ENCODE measurements around the gene MAGOH. TPM values are rescaled to one million over a fixed set of nuclear protein-coding genes. Genes with fewer than 3 reads are reported as not detected.
A peak's percentile ranks its signal among the peaks of the same experiment; 100 is the strongest.

The MAGOH gene
- total RNA-seq, 1 donor from 2014 or later, result 55.0 TPM

DNA sequence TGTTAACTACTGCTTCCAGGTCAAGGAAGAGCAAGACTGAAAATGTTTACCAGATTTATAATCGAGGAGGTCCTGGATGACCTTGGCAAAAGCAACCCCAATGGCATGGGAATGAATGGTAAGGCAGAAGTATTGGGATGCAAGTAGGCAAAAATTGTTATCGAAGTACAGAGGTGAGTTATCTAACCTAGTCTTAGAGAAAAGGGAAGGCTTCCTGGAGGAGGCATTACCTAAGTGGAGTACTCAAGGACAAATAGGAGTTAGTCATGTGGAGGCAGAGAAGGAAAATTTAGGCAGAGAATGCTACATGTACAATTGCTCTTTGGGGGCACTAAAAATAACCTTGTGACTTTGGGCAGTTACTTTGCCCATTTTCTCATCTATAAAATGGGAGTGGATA lies 3.5 kb upstream of the MAGOH start:
- Mint-ChIP-seq H3K36me3 (peaks cover 3% of the 10 kb centered on the region), H3K27ac (no peak overlapping the region), H3K4me3 (no peak overlapping the region), H3K27me3 (no peaks in the 10 kb centered on the region), H3K9me3 (no peaks in the 10 kb centered on the region), H3K4me1 (ENCODE audit: unreplicated experiment) (peaks cover 16% of the 10 kb centered on the region)
- no peak for DNase-seq (ENCODE audit: extremely low spot score, unreplicated experiment)
- TF ChIP-seq, protein P1, sequence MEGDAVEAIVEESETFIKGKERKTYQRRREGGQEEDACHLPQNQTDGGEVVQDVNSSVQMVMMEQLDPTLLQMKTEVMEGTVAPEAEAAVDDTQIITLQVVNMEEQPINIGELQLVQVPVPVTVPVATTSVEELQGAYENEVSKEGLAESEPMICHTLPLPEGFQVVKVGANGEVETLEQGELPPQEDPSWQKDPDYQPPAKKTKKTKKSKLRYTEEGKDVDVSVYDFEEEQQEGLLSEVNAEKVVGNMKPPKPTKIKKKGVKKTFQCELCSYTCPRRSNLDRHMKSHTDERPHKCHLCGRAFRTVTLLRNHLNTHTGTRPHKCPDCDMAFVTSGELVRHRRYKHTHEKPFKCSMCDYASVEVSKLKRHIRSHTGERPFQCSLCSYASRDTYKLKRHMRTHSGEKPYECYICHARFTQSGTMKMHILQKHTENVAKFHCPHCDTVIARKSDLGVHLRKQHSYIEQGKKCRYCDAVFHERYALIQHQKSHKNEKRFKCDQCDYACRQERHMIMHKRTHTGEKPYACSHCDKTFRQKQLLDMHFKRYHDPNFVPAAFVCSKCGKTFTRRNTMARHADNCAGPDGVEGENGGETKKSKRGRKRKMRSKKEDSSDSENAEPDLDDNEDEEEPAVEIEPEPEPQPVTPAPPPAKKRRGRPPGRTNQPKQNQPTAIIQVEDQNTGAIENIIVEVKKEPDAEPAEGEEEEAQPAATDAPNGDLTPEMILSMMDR (conservative IDR thresholded peaks at IDR 0.05), result no peak

DNA sequence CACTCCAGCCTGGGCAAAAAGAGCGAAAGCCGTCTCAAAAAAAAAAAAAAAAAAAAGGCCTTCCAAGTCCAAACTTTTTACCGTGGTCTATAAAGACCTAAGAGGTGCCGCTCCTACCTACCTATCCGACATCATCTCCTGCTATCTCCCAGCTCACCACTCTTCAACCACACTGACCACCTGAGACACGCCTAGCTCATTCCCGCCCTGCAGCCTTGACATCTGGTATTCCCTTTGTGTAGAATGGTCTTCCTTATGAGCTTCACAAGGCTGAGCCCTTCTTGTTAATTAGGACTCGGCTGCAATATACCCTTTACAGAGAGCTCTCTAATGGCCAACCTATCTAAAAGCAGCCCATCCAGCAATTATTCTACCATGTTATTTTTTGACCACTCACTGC lies 680 bp downstream of the MAGOH start:
- DNase-seq (ENCODE audit: extremely low spot score, unreplicated experiment), result no peak
- peaks cover 8% of the 10 kb centered on the region for H3K36me3 Mint-ChIP-seq
- H3K27ac Mint-ChIP-seq, result peak overlapping the region; percentile 98
- H3K27me3 Mint-ChIP-seq, result no peaks in the 10 kb centered on the region
- TF ChIP-seq, protein P1 (conservative IDR thresholded peaks at IDR 0.05), result no peak
- no peaks in the 10 kb centered on the region for H3K9me3 Mint-ChIP-seq
- peak overlapping the region; percentile 92 for H3K4me3 Mint-ChIP-seq
- peaks cover 21% of the 10 kb centered on the region for H3K4me1 Mint-ChIP-seq (ENCODE audit: unreplicated experiment)

DNA sequence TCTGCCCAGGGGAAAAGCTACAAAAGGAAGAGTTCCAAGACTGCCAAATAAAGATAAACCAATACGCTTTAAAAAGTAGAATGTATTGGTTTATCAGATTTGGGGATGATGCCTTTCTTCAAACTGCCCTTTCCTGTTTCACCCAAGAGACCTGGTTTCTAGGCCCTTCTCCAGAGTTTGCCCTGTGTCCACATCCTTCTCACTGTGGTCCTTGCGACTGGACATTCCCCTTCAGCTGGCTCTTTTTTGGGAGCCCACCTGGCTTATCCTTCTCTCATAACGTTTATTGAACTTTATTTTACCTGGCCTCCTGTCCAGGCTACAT lies 17.4 kb downstream of the MAGOH start:
- no peaks in the 10 kb centered on the region for H3K9me3 Mint-ChIP-seq
- H3K27me3 Mint-ChIP-seq, result no peaks in the 10 kb centered on the region
- TF ChIP-seq, protein P1 (conservative IDR thresholded peaks at IDR 0.05), result no peak
- peak overlapping the region; percentile 95 for H3K4me3 Mint-ChIP-seq
- peaks cover 5% of the 10 kb centered on the region for H3K36me3 Mint-ChIP-seq
- H3K27ac Mint-ChIP-seq, result peak overlapping the region; percentile 95
- H3K4me1 Mint-ChIP-seq (ENCODE audit: unreplicated experiment), result peaks cover 17% of the 10 kb centered on the region
- no peak for DNase-seq (ENCODE audit: extremely low spot score, unreplicated experiment)

DNA sequence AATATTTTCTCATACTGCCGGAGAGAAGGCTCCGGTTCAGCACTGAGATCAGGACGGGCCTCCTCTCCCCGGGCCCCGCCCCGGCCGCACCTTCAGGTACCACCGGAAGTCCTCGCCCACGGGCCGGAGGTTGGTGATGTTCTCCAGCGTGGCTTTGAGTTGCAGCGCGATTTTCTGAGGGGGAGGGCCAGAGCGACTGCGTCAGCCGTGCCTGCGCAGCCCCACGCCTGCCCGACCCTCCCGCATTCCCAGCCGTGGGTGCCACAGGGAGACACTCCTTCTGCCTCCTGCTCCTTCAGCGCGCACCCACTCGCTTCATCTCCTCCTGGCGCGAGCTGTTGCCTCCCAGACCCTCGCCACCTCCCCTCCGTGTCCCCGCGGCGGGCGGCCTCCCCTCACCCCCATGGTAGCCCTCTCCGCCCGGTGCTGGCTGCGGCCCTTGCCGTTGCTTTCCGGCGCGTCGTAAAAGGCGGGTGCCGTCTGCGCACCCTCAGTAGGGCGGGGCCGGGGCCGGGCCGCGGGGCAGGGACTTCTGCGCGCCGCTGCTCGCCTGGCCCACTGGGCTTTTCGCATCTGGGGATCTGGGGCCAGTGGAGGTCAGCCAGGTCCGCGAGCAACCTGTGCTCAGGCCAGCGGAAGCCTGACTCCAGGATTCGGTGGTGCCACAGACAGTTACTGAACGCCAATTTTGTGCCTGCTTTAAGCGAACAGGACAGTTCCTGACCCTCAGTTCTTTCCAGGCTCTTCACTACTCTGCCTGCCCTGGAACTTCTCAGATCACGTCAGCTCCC lies 18.0 kb downstream of the MAGOH start, which contains the start of gene CZIB:
TSS of gene CZIB (minus strand) at position 464 of the 791 bp plus-strand sequence. CDS start at position 405, 59 bp downstream.
- peaks cover 17% of the 10 kb centered on the region for H3K4me1 Mint-ChIP-seq (ENCODE audit: unreplicated experiment)
- TF ChIP-seq, protein P1 (conservative IDR thresholded peaks at IDR 0.05), result no peak

DNA sequence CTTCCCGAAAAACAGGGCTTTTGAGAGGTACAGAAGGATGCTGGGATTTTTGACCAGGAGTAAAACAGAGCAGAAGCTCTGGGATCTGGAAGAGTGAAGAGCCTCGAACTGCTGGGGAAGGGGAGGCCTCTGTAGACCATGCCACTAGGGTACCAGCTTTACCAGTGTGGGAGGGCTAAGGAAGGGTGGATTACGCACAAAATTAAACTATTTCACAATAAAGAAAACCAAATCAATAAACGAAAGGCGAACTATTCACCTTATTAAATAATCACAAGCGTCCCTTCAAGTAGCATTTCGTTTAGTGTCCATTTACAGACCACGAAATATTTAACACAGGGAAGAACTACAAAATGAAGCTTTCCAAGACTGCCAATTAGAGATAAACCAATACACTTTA lies 18.6 kb downstream of the MAGOH start:
- Mint-ChIP-seq H3K36me3 (peaks cover 5% of the 10 kb centered on the region), H3K4me3 (peak overlapping the region; percentile 95), H3K9me3 (no peaks in the 10 kb centered on the region), H3K27ac (peak overlapping the region; percentile 95), H3K4me1 (ENCODE audit: unreplicated experiment) (peaks cover 17% of the 10 kb centered on the region), H3K27me3 (no peaks in the 10 kb centered on the region)
- DNase-seq (ENCODE audit: extremely low spot score, unreplicated experiment), result no peak
- TF ChIP-seq, protein P1 (conservative IDR thresholded peaks at IDR 0.05), result no peak

More for the DNA sequence above, 18.0 kb downstream of the MAGOH start, which contains the start of gene CZIB:
- H3K9me3 Mint-ChIP-seq, result no peaks in the 10 kb centered on the region
- H3K27me3 Mint-ChIP-seq, result no peaks in the 10 kb centered on the region
- peak within 1 kb of the TSS; percentile 95 for H3K27ac Mint-ChIP-seq
- H3K4me3 Mint-ChIP-seq, result peak within 1 kb of the TSS; percentile 95
- peaks cover 5% of the 10 kb centered on the region for H3K36me3 Mint-ChIP-seq
- peak; percentile 95 for DNase-seq (ENCODE audit: extremely low spot score, unreplicated experiment)
